OCI-LY1 (cell line): ENCODE data around the gene ARHGAP6.

Experiments used
- EZH2 ChIP-seq: fragments of 200-600 bp; sonication (generic), shearing (Covaris generic); IDR thresholded peaks from 2 replicates; pipeline ENCODE4 v1.8.0; 2017; ENCODE audit warnings: borderline replicate concordance, mixed run types, mild to moderate bottlenecking, antibody characterized with exemption, low read length, moderate library complexity, mixed read lengths
- TF ChIP-seq, protein P1 (sequence below): fragments of 200-600 bp; sonication (generic), shearing (Covaris generic); IDR thresholded peaks from 2 replicates; pipeline ENCODE4 v1.5.1; 2017; ENCODE audit warnings: mild to moderate bottlenecking, antibody characterized with exemption, low read length, moderate library complexity, mixed read lengths

DNA sequence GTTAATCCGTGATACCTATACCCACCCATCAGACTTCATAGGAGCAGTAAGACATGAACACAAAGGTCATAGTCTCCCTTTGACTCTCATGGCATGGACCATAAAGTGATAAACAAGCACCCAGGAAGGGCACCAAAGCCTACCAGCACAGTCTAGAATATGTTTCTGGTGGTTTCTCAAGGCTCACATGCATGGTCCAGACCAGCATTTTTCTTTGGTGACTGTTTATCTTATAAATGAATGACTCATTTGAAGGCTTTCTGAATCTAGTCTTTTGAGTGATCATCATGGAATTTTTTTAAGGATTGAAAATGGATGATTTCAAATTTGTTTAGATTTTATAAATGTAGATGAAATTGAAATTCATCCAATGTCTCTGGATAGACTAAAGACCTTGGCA, 404.5 kb downstream of the ARHGAP6 start:
- TF ChIP-seq, protein P1, sequence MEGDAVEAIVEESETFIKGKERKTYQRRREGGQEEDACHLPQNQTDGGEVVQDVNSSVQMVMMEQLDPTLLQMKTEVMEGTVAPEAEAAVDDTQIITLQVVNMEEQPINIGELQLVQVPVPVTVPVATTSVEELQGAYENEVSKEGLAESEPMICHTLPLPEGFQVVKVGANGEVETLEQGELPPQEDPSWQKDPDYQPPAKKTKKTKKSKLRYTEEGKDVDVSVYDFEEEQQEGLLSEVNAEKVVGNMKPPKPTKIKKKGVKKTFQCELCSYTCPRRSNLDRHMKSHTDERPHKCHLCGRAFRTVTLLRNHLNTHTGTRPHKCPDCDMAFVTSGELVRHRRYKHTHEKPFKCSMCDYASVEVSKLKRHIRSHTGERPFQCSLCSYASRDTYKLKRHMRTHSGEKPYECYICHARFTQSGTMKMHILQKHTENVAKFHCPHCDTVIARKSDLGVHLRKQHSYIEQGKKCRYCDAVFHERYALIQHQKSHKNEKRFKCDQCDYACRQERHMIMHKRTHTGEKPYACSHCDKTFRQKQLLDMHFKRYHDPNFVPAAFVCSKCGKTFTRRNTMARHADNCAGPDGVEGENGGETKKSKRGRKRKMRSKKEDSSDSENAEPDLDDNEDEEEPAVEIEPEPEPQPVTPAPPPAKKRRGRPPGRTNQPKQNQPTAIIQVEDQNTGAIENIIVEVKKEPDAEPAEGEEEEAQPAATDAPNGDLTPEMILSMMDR = no peak
- TF ChIP-seq EZH2 = no peak
